HEK293T (cell line): Measurements from ENCODE around the gene ZNF700.
"Not testable (repeated sequence)": the region's sequence is repeated elsewhere in the genome, so short reads cannot be mapped to it uniquely, and the experiment has no call there.

Experiments
- CTCF ChIA-PET: fragments of 350-600 bp; formaldehyde crosslinking; extraction: SDS; loops from one replicate; lab custom pipeline; 2021; ENCODE audit warnings: antibody characterized with exemption, inconsistent platforms; lab: Yijun Ruan, JAX
- POLR2A ChIA-PET: fragments of 350-600 bp; formaldehyde crosslinking; extraction: SDS; loops from one replicate; lab custom pipeline; 2020; ENCODE audit warnings: antibody characterized with exemption, inconsistent platforms; lab: Yijun Ruan, JAX
- DNase-seq: peaks from one replicate; pipeline ENCODE4 v3.0.0; 2012; ENCODE audit warnings: mixed read lengths; ENCODE audit errors: extremely low spot score
- ARNT ChIP-seq: fragments of 450-650 bp; IDR thresholded peaks from 2 replicates; pipeline ENCODE4 v1.6.1; 2017; ENCODE audit warnings: mild to moderate bottlenecking
- BHLHE40 ChIP-seq: fragments of 450-650 bp; IDR thresholded peaks from 2 replicates; pipeline ENCODE4 v1.6.1; 2016; ENCODE audit warnings: mild to moderate bottlenecking, moderate library complexity, borderline replicate concordance
- CTBP1 ChIP-seq: fragments of 450-650 bp; IDR thresholded peaks from 2 replicates; pipeline ENCODE4 v1.6.1; 2016; ENCODE audit warnings: borderline replicate concordance
- ELF4 ChIP-seq: fragments of 450-650 bp; IDR thresholded peaks from 2 replicates; pipeline ENCODE4 v1.6.1; 2017; ENCODE audit warnings: antibody characterized with exemption
- FOXA1 ChIP-seq: fragments of 450-650 bp; IDR thresholded peaks from 2 replicates; pipeline ENCODE4 v1.6.1; 2016; ENCODE audit warnings: mild to moderate bottlenecking
- FOXK2 ChIP-seq: fragments of 450-650 bp; IDR thresholded peaks from 2 replicates; pipeline ENCODE4 v1.6.1; 2016; ENCODE audit warnings: mild to moderate bottlenecking
- FOXM1 ChIP-seq: fragments of 450-650 bp; IDR thresholded peaks from 2 replicates; pipeline ENCODE4 v1.6.1; 2017; ENCODE audit warnings: mild to moderate bottlenecking, borderline replicate concordance
- HDGF ChIP-seq: fragments of 450-650 bp; IDR thresholded peaks from 2 replicates; pipeline ENCODE4 v1.6.1; 2017; ENCODE audit warnings: antibody characterized with exemption, borderline replicate concordance
- L3MBTL2 ChIP-seq: fragments of 450-650 bp; conservative IDR thresholded peaks from 2 replicates; pipeline ENCODE4 v1.6.1; 2016; ENCODE audit warnings: mild to moderate bottlenecking
- NFRKB ChIP-seq: fragments of 450-650 bp; IDR thresholded peaks from 2 replicates; pipeline ENCODE4 v1.6.1; 2016; ENCODE audit warnings: mild to moderate bottlenecking, moderate library complexity
- PKNOX1 ChIP-seq: fragments of 450-650 bp; IDR thresholded peaks from 2 replicates; pipeline ENCODE4 v1.6.1; 2016
- SP1 ChIP-seq: fragments of 450-650 bp; IDR thresholded peaks from 2 replicates; pipeline ENCODE4 v1.6.1; 2017
- SUZ12 ChIP-seq: fragments of 450-650 bp; IDR thresholded peaks from 2 replicates; pipeline ENCODE4 v1.6.1; 2016; ENCODE audit warnings: mild to moderate bottlenecking
- TARDBP ChIP-seq: fragments of 450-650 bp; IDR thresholded peaks from 2 replicates; pipeline ENCODE4 v1.6.1; 2016
- ZNF384 ChIP-seq: fragments of 450-650 bp; IDR thresholded peaks from 2 replicates; pipeline ENCODE4 v1.6.1; 2016

Gene ZNF700

GRCh38 chr19:11905928-11906327, 19.0 kb upstream of the ZNF700 start:
- TF ChIP-seq FOXM1, result no peak
- no peak for TF ChIP-seq FOXK2
- TF ChIP-seq TARDBP, result no peak
- no peak for TF ChIP-seq L3MBTL2
- TF ChIP-seq ARNT, result no peak
- TF ChIP-seq FOXA1, result no peak
- no peak for TF ChIP-seq BHLHE40
- no peak for TF ChIP-seq PKNOX1
- no peak for TF ChIP-seq ZNF384
- ChIA-PET POLR2A (no interaction called here), CTCF (no interaction called here)
- no peak for DNase-seq

GRCh38 chr19:11911937-11912336, 13.0 kb upstream of the ZNF700 start:
- CTCF ChIA-PET, DNase-seq, POLR2A ChIA-PET: not testable (repeated sequence)

GRCh38 chr19:11914417-11915051, 10.4 kb upstream of the ZNF700 start:
- CTCF ChIA-PET, POLR2A ChIA-PET, DNase-seq: not testable (repeated sequence)

GRCh38 chr19:11921852-11922495, 2.9 kb upstream of the ZNF700 start:
- no peak for DNase-seq
- TF ChIP-seq SUZ12, result no peak
- no peak for TF ChIP-seq ELF4
- peak; percentile 55; the same call in 1 of the 2 replicates for TF ChIP-seq PKNOX1
- no peak for TF ChIP-seq CTBP1
- TF ChIP-seq TARDBP, result no peak
- CTCF ChIA-PET, result no interaction called here
- POLR2A ChIA-PET, result no interaction called here

GRCh38 chr19:11925651-11926187, 812 bp downstream of the ZNF700 start:
- DNase-seq, CTCF ChIA-PET, POLR2A ChIA-PET: not testable (repeated sequence)

- TF ChIP-seq L3MBTL2 (no peak), FOXM1 (no peak), FOXA1 (no peak), TARDBP (no peak), SP1 (no peak), ZNF384 (no peak), CTBP1 (no peak), HDGF (no peak), ARNT (no peak)
- ChIA-PET CTCF (no interaction called here), POLR2A (no interaction called here)
- DNase-seq, result no peak
Observed at GRCh38 chr19:11927227-11927626, 2.3 kb downstream of the ZNF700 start.

GRCh38 chr19:11931051-11931450, 6.1 kb downstream of the ZNF700 start:
- no peak for DNase-seq
- TF ChIP-seq FOXM1, result no peak
- no peak for TF ChIP-seq ELF4
- no peak for TF ChIP-seq HDGF
- no peak for TF ChIP-seq FOXA1
- TF ChIP-seq SP1, result no peak
- TF ChIP-seq NFRKB, result no peak
- no peak for TF ChIP-seq ZNF384
- TF ChIP-seq TARDBP, result no peak
- no peak for TF ChIP-seq L3MBTL2
- TF ChIP-seq ARNT, result no peak
- no peak for TF ChIP-seq SUZ12
- ChIA-PET POLR2A (no interaction called here), CTCF (no interaction called here)

GRCh38 chr19:11931513-11931912, 6.6 kb downstream of the ZNF700 start:
- POLR2A ChIA-PET, result no interaction called here
- CTCF ChIA-PET, result no interaction called here
- no peak for TF ChIP-seq ELF4
- TF ChIP-seq SUZ12, result no peak
- TF ChIP-seq FOXK2, result no peak
- no peak for TF ChIP-seq TARDBP
- TF ChIP-seq HDGF, result no peak
- no peak for TF ChIP-seq NFRKB
- no peak for TF ChIP-seq FOXM1
- TF ChIP-seq ZNF384, result no peak
- TF ChIP-seq L3MBTL2, result no peak
- DNase-seq, result no peak

- POLR2A ChIA-PET, DNase-seq, CTCF ChIA-PET: not testable (repeated sequence)
Observed at GRCh38 chr19:11935829-11936228, 10.9 kb downstream of the ZNF700 start.

- POLR2A ChIA-PET, DNase-seq, CTCF ChIA-PET: not testable (repeated sequence)
Observed at GRCh38 chr19:11938383-11938782, 13.5 kb downstream of the ZNF700 start.

- POLR2A ChIA-PET, CTCF ChIA-PET, DNase-seq: not testable (repeated sequence)
Observed at GRCh38 chr19:11941361-11941887, 16.5 kb downstream of the ZNF700 start.
